ENCODE measurements around the gene LMX1B.

LMX1B gene

DNA sequence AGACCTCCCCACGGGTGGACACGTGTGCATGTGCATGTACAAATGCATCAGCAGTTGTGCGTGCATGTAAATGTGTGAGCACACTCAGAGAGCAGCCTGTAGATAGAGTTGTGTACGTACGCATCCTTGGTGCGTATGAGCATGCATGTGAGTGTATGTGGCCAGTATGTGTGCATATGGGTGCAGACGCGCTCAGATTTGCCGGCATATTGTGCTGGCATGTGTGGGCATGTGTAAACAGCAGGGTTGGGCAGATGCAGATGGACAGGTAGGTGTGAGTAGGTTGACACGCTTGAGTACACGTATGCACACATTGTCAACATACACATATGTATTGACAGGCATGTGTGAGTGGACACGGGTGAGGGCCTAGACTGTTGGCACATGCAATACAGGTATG is 56.5 kb downstream of the LMX1B start:
- H3K4me3 ChIP-seq (replicated peaks; ENCODE audit: insufficient read depth, low read length), result no peak overlapping the region
- no peak overlapping the region for H3K27ac ChIP-seq (replicated peaks)
- TF ChIP-seq SPI1 (IDR thresholded peaks at IDR 0.05; ENCODE audit: borderline replicate concordance, low read depth) (no peak), GABPA (IDR thresholded peaks at IDR 0.05; ENCODE audit: low read depth) (no peak)
- TF ChIP-seq, protein P1, sequence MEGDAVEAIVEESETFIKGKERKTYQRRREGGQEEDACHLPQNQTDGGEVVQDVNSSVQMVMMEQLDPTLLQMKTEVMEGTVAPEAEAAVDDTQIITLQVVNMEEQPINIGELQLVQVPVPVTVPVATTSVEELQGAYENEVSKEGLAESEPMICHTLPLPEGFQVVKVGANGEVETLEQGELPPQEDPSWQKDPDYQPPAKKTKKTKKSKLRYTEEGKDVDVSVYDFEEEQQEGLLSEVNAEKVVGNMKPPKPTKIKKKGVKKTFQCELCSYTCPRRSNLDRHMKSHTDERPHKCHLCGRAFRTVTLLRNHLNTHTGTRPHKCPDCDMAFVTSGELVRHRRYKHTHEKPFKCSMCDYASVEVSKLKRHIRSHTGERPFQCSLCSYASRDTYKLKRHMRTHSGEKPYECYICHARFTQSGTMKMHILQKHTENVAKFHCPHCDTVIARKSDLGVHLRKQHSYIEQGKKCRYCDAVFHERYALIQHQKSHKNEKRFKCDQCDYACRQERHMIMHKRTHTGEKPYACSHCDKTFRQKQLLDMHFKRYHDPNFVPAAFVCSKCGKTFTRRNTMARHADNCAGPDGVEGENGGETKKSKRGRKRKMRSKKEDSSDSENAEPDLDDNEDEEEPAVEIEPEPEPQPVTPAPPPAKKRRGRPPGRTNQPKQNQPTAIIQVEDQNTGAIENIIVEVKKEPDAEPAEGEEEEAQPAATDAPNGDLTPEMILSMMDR (IDR thresholded peaks at IDR 0.05; ENCODE audit: insufficient read depth, low read length), result no peak
- DNase-seq (ENCODE audit: low read depth in 1 of 2, low spot score in 1 of 2), result no peak
- peaks cover 43% of the 10 kb centered on the region for H3K27me3 ChIP-seq (ENCODE audit: insufficient read depth, poor library complexity, severe bottlenecking)

DNA sequence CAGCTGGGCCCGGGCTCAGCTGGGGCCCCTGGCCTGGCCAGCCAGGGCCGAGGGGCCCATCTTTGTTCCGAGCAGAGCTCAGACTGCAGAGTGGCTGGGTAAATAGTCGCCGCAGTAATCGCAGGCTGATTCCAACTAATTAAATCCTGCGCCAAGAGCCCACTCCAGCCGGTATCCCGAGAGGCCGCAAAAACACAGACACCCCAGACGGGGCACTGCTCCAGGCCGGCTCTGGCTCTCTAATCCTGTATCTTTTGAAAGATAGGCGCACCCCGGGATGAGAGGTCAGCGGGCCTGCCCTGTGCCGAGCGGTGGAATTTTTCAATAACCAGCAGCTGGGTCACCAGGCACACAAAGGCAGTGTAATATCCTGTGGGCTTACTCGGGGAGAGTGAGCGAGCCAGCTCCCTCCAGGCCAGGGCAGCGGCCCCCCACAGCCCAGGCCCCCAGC is 57.7 kb downstream of the LMX1B start:
- no peak for DNase-seq (ENCODE audit: low read depth in 1 of 2, low spot score in 1 of 2)
- TF ChIP-seq SPI1 (IDR thresholded peaks at IDR 0.05; ENCODE audit: borderline replicate concordance, low read depth), result no peak
- TF ChIP-seq, protein P2, sequence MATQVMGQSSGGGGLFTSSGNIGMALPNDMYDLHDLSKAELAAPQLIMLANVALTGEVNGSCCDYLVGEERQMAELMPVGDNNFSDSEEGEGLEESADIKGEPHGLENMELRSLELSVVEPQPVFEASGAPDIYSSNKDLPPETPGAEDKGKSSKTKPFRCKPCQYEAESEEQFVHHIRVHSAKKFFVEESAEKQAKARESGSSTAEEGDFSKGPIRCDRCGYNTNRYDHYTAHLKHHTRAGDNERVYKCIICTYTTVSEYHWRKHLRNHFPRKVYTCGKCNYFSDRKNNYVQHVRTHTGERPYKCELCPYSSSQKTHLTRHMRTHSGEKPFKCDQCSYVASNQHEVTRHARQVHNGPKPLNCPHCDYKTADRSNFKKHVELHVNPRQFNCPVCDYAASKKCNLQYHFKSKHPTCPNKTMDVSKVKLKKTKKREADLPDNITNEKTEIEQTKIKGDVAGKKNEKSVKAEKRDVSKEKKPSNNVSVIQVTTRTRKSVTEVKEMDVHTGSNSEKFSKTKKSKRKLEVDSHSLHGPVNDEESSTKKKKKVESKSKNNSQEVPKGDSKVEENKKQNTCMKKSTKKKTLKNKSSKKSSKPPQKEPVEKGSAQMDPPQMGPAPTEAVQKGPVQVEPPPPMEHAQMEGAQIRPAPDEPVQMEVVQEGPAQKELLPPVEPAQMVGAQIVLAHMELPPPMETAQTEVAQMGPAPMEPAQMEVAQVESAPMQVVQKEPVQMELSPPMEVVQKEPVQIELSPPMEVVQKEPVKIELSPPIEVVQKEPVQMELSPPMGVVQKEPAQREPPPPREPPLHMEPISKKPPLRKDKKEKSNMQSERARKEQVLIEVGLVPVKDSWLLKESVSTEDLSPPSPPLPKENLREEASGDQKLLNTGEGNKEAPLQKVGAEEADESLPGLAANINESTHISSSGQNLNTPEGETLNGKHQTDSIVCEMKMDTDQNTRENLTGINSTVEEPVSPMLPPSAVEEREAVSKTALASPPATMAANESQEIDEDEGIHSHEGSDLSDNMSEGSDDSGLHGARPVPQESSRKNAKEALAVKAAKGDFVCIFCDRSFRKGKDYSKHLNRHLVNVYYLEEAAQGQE (IDR thresholded peaks at IDR 0.05; ENCODE audit: insufficient replicate concordance, low read depth), result no peak
- no peak for TF ChIP-seq GABPA (IDR thresholded peaks at IDR 0.05; ENCODE audit: low read depth)
- no peak for TF ChIP-seq POLR2AphosphoS5 (IDR thresholded peaks at IDR 0.05; ENCODE audit: low read depth)
- TF ChIP-seq, protein P1 (IDR thresholded peaks at IDR 0.05; ENCODE audit: insufficient read depth, low read length), result no peak
- H3K4me3 ChIP-seq (replicated peaks; ENCODE audit: insufficient read depth, low read length), result no peak overlapping the region
- no peak overlapping the region for H3K27ac ChIP-seq (replicated peaks)
- H3K27me3 ChIP-seq (ENCODE audit: insufficient read depth, poor library complexity, severe bottlenecking), result peaks cover 45% of the 10 kb centered on the region

- no peak overlapping the region for H3K4me3 ChIP-seq (replicated peaks; ENCODE audit: insufficient read depth, low read length)
- H3K27me3 ChIP-seq (ENCODE audit: insufficient read depth, poor library complexity, severe bottlenecking), result peaks cover 51% of the 10 kb centered on the region
- no peak for DNase-seq (ENCODE audit: low read depth in 1 of 2, low spot score in 1 of 2)
- H3K27ac ChIP-seq (replicated peaks), result no peak overlapping the region
- no peak for TF ChIP-seq SPI1 (IDR thresholded peaks at IDR 0.05; ENCODE audit: borderline replicate concordance, low read depth)
- TF ChIP-seq, protein P1 (IDR thresholded peaks at IDR 0.05; ENCODE audit: insufficient read depth, low read length), result no peak
- TF ChIP-seq POLR2AphosphoS5 (IDR thresholded peaks at IDR 0.05; ENCODE audit: low read depth), result no peak
- TF ChIP-seq GABPA (IDR thresholded peaks at IDR 0.05; ENCODE audit: low read depth), result no peak
- TF ChIP-seq, protein P2 (IDR thresholded peaks at IDR 0.05; ENCODE audit: insufficient replicate concordance, low read depth), result no peak
These were observed 58.3 kb downstream of the LMX1B start for GRCh38 chr9:126671983-126672382.

GRCh38 chr9:126672634-126673284 is 59.0 kb downstream of the LMX1B start:
- TF ChIP-seq POLR2AphosphoS5 (IDR thresholded peaks at IDR 0.05; ENCODE audit: low read depth) (no peak), SPI1 (IDR thresholded peaks at IDR 0.05; ENCODE audit: borderline replicate concordance, low read depth) (no peak), GABPA (IDR thresholded peaks at IDR 0.05; ENCODE audit: low read depth) (no peak)
- TF ChIP-seq, protein P2 (IDR thresholded peaks at IDR 0.05; ENCODE audit: insufficient replicate concordance, low read depth), result no peak
- TF ChIP-seq, protein P1 (IDR thresholded peaks at IDR 0.05; ENCODE audit: insufficient read depth, low read length), result no peak
- Histone ChIP-seq H3K27ac (replicated peaks) (no peak overlapping the region), H3K4me3 (replicated peaks; ENCODE audit: insufficient read depth, low read length) (no peak overlapping the region), H3K27me3 (ENCODE audit: insufficient read depth, poor library complexity, severe bottlenecking) (peaks cover 56% of the 10 kb centered on the region)
- no peak for DNase-seq (ENCODE audit: low read depth in 1 of 2, low spot score in 1 of 2)
